Breast epithelium (tissue), 4 donors: ENCODE measurements around the gene APBB2. TPM values are rescaled to one million over a fixed set of nuclear protein-coding genes. Genes with fewer than 3 reads are reported as not detected.

Experiments
- DNase-seq, 2 donors: peaks; one replicate each; pipeline ENCODE4 v3.0.0-alpha.2; 2019; ENCODE audit warnings: low spot score in 2 of 2
- H3K27ac ChIP-seq, 2 donors: fragments of 200-600 bp; sonication (generic) in 1 of 2; one replicate each; pipeline ENCODE4 v1.5.1; 2016 to 2019; ENCODE audit warnings: mild to moderate bottlenecking in 1 of 2
- H3K27me3 ChIP-seq, 2 donors: fragments of 200-600 bp; sonication (generic) in 1 of 2; one replicate each; pipeline versions ENCODE4 v1.5.1 to v1.6.0; 2017 to 2019; ENCODE audit warnings: control low read depth in 1 of 2, mild to moderate bottlenecking in 1 of 2
- H3K36me3 ChIP-seq: fragments of 200-600 bp; one replicate; pipeline ENCODE4 v1.5.1; 2019
- H3K4me1 ChIP-seq, 2 donors: fragments of 200-600 bp; sonication (generic); one replicate each; pipeline ENCODE4 v1.5.1; 2016 to 2019; ENCODE audit warnings: control low read depth in 1 of 2
- H3K4me3 ChIP-seq, 3 donors: fragments of 200-600 bp; sonication (generic); 1 replicate in 2 of 3; 2 replicates in 1 of 3; pipeline ENCODE4 v1.5.1; 2016 to 2019; ENCODE audit warnings: mild to moderate bottlenecking in 3 of 3, moderate library complexity in 2 of 3
- H3K9me3 ChIP-seq, 2 donors: fragments of 200-600 bp; sonication (generic) in 1 of 2; one replicate each; pipeline ENCODE4 v1.5.1; 2016 to 2019; ENCODE audit warnings: control low read depth in 1 of 2
- CTCF ChIP-seq, 3 donors: fragments of 450-650 bp; IDR thresholded peaks; one replicate each; pipeline ENCODE4 v1.5.1; 2016 to 2017; ENCODE audit warnings: antibody characterized with exemption in 3 of 3, mild to moderate bottlenecking in 3 of 3, moderate library complexity in 3 of 3
- POLR2A ChIP-seq: fragments of 450-650 bp; IDR thresholded peaks from one replicate; pipeline ENCODE4 v1.6.1; 2016; ENCODE audit warnings: antibody characterized with exemption, mild to moderate bottlenecking, moderate library complexity
- POLR2AphosphoS5 ChIP-seq, 3 donors: sonication (generic); formaldehyde crosslinking; IDR thresholded peaks; one replicate each; pipeline ENCODE4 v1.6.1; 2017; ENCODE audit warnings: antibody characterized with exemption in 3 of 3
- intact Hi-C: fragments of 100-400 bp; cut with DNase I; formaldehyde crosslinking; loops from one replicate; pipeline ENCODE4 v1.15.1; 2023; ENCODE audit warnings: low total_unique reads
- total RNA-seq, 3 donors: library from RNA; depleted of rRNA; stranded (reverse); fragments of >200 nt; gene quantifications; one replicate each; pipeline ENCODE4 v1.1.0, GENCODE V29; 2016

Gene APBB2
- total RNA-seq, 3 donors from 2014 or later = 87.4 to 192 (median 153) TPM

GRCh38 chr4:41076481-41076880, 137.9 kb downstream of the APBB2 start:
- DNase-seq = no peak
- intact Hi-C loops = no loop called here
- H3K36me3 ChIP-seq = no peaks in the 10 kb centered on the region
- H3K27ac ChIP-seq = no peak overlapping the region
- peaks cover 0 to 4% of the 10 kb centered on the region in 2 donors for H3K4me1 ChIP-seq
- no peaks in the 10 kb centered on the region for H3K27me3 ChIP-seq
- no peaks in the 10 kb centered on the region for H3K9me3 ChIP-seq
- no peak overlapping the region for H3K4me3 ChIP-seq
- TF ChIP-seq POLR2A = no peak
- TF ChIP-seq POLR2AphosphoS5 (IDR thresholded peaks at IDR 0.05) = no peak
- TF ChIP-seq CTCF (IDR thresholded peaks at IDR 0.05) = no peak

- Histone ChIP-seq H3K36me3 (no peaks in the 10 kb centered on the region), H3K4me3 (no peak overlapping the region), H3K27me3 (no peaks in the 10 kb centered on the region), H3K9me3 (no peaks in the 10 kb centered on the region), H3K4me1 (no peaks in the 10 kb centered on the region), H3K27ac (no peak overlapping the region)
- no peak for DNase-seq
- no peak for TF ChIP-seq POLR2A
- TF ChIP-seq CTCF (IDR thresholded peaks at IDR 0.05) = no peak
- TF ChIP-seq POLR2AphosphoS5 (IDR thresholded peaks at IDR 0.05) = no peak
- intact Hi-C loops = no loop called here
Measured at GRCh38 chr4:41074215-41074614, 140.1 kb downstream of the APBB2 start.

- no peak for TF ChIP-seq POLR2AphosphoS5 (IDR thresholded peaks at IDR 0.05)
- no peak for TF ChIP-seq POLR2A
- no peak for TF ChIP-seq CTCF (IDR thresholded peaks at IDR 0.05)
- H3K36me3 ChIP-seq = no peaks in the 10 kb centered on the region
- no peaks in the 10 kb centered on the region for H3K9me3 ChIP-seq
- DNase-seq = no peak
- no peaks in the 10 kb centered on the region for H3K27me3 ChIP-seq
- H3K4me1 ChIP-seq = no peaks in the 10 kb centered on the region
- no peak overlapping the region for H3K4me3 ChIP-seq
- H3K27ac ChIP-seq = no peak overlapping the region
- intact Hi-C loops = no loop called here
Measured at GRCh38 chr4:41072021-41072777, 142.1 kb downstream of the APBB2 start.

- intact Hi-C loops = no loop called here
- Histone ChIP-seq H3K27me3 (no peaks in the 10 kb centered on the region), H3K27ac (no peak overlapping the region)
Measured at GRCh38 chr4:41070516-41071281, 143.6 kb downstream of the APBB2 start.

More at GRCh38 chr4:41070516-41071281, 143.6 kb downstream of the APBB2 start:
- no peaks in the 10 kb centered on the region for H3K4me1 ChIP-seq
- no peaks in the 10 kb centered on the region for H3K9me3 ChIP-seq
- H3K4me3 ChIP-seq = no peak overlapping the region
- H3K36me3 ChIP-seq = no peaks in the 10 kb centered on the region
- no peak for DNase-seq
- TF ChIP-seq CTCF (IDR thresholded peaks at IDR 0.05) (no peak), POLR2A (no peak), POLR2AphosphoS5 (IDR thresholded peaks at IDR 0.05) (no peak)
